HG03159 (cell line): ENCODE results near the gene FRMD3.

Source experiments
- ATAC-seq: cut with Tn5 transposase; IDR thresholded peaks from one replicate; pipeline ENCODE4 v1.9.1; 2021; ENCODE audit warnings: mild to moderate bottlenecking, moderate library complexity; ENCODE audit not compliant: unreplicated experiment

FRMD3 gene

GRCh38 chr9:83294816-83295215, 243.4 kb downstream of the FRMD3 start:
- no peak for ATAC-seq

GRCh38 chr9:83291196-83291595, 247.0 kb downstream of the FRMD3 start:
- no peak for ATAC-seq

GRCh38 chr9:83290692-83291091, 247.5 kb downstream of the FRMD3 start:
- ATAC-seq: no peak

DNA sequence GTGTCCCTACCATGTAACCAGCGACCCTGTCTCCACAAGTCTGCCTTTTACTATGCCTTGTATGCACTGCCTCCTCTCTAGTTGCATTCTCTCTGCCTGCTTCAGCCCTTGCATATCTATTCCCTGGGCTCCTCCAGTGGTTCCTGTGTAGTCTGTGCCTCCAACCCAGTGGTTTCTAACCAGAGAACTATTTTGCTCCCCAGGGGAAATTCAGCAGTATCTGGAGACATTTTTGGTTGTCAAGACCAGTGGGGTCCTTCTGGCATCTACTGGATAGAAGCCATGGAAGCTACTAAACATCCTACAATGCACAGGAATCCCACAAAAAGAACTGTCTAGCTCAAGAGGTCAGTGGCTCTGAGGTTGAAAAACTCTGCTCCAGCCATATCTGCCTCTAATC, 251.2 kb downstream of the FRMD3 start:
- no peak for ATAC-seq

GRCh38 chr9:83285445-83286225, 252.6 kb downstream of the FRMD3 start:
- no peak for ATAC-seq

- ATAC-seq: no peak
Measured at GRCh38 chr9:83284746-83285145, 253.5 kb downstream of the FRMD3 start.

GRCh38 chr9:83283528-83283927, 254.7 kb downstream of the FRMD3 start:
- no peak for ATAC-seq

GRCh38 chr9:83281306-83282255, 256.6 kb downstream of the FRMD3 start:
- ATAC-seq: peak; percentile 60

GRCh38 chr9:83280790-83281189, 257.4 kb downstream of the FRMD3 start:
- ATAC-seq: no peak

DNA sequence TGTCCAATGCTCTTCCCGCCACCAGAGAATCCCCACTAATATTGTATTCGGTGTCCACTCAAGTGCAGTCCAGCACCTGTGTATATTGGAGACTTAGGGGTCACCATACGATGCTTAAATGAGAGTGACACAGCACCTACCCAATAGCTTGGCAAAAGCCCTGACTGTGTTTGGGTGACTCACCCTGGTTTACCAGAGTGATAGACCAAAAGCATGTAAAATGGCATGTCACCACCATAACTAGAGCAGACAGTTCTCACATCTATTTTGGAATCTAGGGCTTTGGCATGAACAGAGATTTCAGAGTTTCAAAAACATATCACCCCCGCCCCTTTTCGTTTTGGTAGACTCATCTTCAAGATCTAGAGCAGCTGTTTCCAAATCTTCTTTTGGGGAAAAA, 257.9 kb downstream of the FRMD3 start:
- no peak for ATAC-seq

DNA sequence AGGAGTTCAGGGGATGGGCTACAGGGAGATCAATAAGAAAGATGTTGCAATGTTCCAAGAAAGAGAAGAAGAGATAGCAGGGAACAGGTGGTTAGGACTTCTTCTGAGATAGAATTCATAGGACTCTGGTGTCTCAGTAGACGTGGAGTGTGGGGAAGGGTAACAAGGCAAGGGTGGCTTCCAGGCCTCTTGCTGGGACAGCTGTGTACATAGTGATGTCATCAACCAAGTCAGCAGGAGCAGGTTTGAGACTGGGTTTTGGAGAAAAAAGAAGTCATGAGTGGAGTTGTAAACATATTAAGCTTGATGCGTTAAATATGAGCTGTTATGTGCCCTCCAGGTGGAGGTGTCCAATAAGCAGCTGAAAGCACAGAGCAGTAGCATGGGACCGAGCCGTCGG, 263.4 kb downstream of the FRMD3 start:
- ATAC-seq: no peak

GRCh38 chr9:83271665-83272071, 266.5 kb downstream of the FRMD3 start:
- no peak for ATAC-seq

- no peak for ATAC-seq
Measured at GRCh38 chr9:83270116-83270515, 268.1 kb downstream of the FRMD3 start.

- no peak for ATAC-seq
Measured at GRCh38 chr9:83267741-83268140, 270.5 kb downstream of the FRMD3 start.

DNA sequence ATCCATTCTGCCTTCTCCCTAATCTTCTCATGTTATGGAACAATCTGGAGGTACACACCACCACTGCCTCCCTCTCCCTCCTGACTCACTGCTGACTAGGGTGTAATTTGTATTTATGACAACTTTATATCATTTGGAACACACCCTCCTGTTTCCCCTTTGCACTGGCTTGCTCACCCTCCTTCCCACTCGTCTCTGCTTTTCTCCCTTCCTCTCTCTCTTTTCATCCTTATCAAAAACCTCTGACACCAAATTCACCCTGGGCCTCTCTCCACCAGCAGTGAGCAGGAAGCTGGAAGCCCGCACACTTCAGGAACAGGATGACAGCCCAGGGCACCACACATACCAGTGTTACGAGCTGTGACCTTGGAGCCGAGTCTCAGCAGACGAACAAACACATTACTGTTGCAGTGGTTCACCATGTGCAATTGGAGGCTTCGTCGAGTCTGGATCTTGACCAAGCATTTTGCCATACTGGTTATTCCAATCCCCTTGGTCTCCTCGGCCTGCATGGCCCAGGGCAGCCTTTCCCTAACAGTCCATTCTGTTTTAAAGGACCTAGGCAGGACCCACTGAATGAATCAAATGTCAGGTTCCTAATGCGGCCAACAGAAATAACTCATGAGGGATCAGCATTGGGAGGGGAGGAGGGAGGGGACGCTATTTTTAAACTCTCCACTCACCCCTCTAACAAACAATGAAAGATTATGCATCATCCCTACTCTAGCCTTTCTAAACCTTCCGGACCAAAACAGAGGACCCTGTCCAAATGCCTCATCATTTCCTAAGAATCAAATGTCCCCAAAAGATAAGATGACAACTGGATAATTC, 271.3 kb downstream of the FRMD3 start:
- ATAC-seq: no peak

GRCh38 chr9:83266331-83266665, 271.9 kb downstream of the FRMD3 start:
- no peak for ATAC-seq

GRCh38 chr9:83264315-83264714, 273.9 kb downstream of the FRMD3 start:
- ATAC-seq: no peak

GRCh38 chr9:83259558-83259957, 278.6 kb downstream of the FRMD3 start:
- no peak for ATAC-seq

DNA sequence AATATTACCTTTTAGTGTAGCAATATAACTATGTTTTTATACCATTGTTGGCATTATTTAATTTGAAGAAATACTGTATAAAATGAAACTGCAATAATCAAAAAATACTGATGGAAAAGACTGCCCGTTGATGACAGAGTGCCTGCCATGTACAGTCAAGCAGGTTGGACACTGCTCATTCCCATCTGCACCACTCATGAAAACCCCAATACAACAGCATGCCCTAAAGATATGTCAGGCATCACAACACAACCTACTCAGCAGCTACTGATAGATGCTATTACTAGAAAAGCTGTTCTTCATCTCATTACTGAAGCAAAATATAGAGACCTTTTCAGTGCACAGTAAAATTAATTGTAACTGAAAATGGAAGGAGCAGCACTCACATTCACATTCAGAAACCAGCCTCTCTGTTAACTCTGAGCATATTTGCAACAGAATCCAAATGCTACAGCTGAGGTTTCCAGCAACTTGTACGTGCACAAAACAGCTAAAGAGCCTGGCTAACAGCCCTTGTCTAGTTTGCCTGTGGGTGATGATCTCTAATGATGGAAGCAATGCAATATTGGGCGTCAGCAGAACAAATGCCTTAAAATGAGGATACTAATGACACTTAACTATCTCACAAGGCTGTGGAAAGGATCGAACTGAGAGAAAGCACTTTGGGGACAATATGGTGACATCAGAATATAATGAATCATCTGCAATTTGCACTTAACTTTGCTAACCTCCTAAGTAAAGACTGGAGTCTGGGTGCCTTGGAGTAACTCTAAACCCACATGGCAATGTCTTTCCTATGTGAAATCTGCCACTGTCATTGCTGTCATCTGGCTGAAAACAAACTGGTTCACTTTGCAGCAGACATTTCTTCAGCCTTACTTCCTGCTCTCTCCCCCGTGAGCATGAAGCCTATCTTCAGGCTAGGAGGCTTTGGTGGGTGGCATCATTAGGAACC, 280.0 kb downstream of the FRMD3 start:
- no peak for ATAC-seq

DNA sequence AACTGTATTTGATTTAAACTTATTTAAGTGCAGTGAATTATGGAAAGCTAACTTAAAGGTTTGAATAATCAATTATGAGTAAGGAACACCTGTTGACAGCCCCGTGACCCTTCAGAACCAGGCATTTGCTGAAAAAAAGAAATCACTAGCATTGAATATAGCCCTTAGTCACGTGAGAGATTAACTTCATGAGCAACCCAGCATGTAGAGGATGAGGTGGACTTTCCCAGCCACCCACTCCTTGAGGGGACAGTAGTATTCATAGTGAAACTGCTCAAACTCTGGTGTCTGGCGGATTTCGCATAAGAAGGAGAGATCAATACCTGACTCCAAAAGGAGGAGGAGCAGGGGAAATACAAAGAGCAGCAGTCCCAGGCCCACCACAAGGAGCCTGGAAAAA, 290.5 kb downstream of the FRMD3 start:
- ATAC-seq: no peak
